T-helper 1 cell treated with Interleukin-12 subunit alpha and Interleukin-12 subunit beta and Interleukin-4 antibody, amounts not matched to agents 30 μg/mL and 1 μg/mL, for 36 hours (primary cell): ENCODE measurements around the gene SURF6.
A peak's percentile ranks its signal among the peaks of the same experiment; 100 is the strongest.
"Not testable (repeated sequence)": the region's sequence is repeated elsewhere in the genome, so short reads cannot be mapped to it uniquely, and the experiment has no call there.

Experiments used
- H3K27ac Mint-ChIP-seq: one replicate; pipeline ENCODE4 v1.8.0; 2021; ENCODE audit warnings: mild to moderate bottlenecking, mixed read lengths
- H3K27me3 Mint-ChIP-seq: one replicate; pipeline ENCODE4 v1.8.0; 2021; ENCODE audit warnings: low read depth, mixed read lengths
- H3K36me3 Mint-ChIP-seq: one replicate; pipeline ENCODE4 v1.8.0; 2021; ENCODE audit warnings: low read depth, mixed read lengths
- H3K4me1 Mint-ChIP-seq: one replicate; pipeline ENCODE4 v1.8.0; 2021; ENCODE audit warnings: low read depth, mixed read lengths
- H3K4me3 Mint-ChIP-seq: one replicate; pipeline ENCODE4 v1.8.0; 2021; ENCODE audit warnings: mild to moderate bottlenecking, moderate library complexity, mixed read lengths
- H3K9me3 Mint-ChIP-seq: one replicate; pipeline ENCODE4 v1.8.0; 2021; ENCODE audit warnings: mixed read lengths

The SURF6 gene

DNA sequence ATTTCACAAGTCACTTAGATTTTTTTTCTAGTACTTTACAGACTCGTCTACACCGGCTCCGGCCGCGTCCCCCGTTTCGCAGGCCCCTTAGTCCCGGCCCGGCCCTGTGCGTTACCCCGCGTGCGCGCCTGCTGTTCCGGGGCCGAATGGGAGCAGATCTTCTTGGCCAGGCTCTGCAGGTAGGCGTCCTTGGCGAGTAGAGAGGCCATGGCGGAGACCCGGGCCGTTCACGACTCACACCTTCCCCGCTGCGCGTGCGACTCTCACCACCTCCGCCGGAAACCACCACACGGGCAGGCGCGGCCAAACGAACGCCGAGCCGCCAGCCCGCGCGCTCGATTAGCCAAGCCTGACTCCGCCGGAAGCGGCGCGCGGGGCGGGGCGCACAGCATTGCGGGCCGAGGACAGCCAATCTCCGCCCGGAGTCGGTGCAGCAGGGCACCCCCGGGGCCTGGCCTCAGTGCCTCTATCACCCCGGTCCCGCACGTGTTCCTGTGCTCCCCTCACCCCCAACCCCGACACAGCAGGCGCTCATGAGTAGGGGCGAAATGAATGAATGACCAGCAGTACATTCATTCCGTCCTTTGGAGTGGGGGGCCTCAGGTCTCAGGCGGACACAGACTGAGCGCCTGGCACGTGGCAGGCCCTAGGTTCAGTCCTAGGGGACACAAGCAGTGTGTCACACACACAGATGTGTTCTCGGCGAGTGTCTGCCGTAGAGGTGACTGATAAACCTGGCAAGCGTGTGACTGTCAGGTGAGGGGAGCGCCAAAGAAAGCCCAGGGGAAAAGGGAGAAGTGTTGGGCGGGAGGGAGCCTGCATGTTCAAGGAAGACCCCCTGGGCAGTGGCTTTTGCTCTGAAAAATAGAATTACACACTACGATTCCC lies at the start of gene SURF6:
SURF6 (minus strand) TSS at position 265 of the 888 bp plus-strand sequence; CDS start at position 209, 56 bp downstream.
- Mint-ChIP-seq H3K4me1 (peaks cover 22% of the 10 kb centered on the region), H3K4me3 (peak within 1 kb of the TSS; percentile 95), H3K27ac (peak within 1 kb of the TSS; percentile 90), H3K9me3 (no peaks in the 10 kb centered on the region), H3K27me3 (no peaks in the 10 kb centered on the region), H3K36me3 (peaks cover 27% of the 10 kb centered on the region)

DNA sequence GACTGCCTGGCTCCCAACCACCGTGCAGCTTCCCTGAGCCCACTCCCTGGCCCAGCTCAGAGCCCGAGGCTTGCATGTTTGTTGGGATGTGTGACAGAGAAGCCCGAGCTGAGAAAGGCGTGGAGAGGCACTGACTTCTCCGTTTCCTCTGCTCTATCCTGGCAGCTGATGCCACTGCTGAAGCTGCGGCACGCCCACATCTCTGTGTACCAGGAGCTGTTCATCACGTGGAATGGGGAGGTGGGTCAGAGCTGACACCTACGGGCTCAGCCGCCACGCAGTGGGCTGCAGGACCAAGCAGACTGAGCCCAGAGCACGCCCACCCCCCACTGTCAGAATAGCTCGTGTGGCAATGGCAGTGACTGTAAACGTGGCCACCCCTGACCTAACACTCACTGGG lies 49.5 kb upstream of the SURF6 start:
- Mint-ChIP-seq H3K36me3 (no peaks in the 10 kb centered on the region), H3K4me1 (no peaks in the 10 kb centered on the region), H3K9me3 (no peaks in the 10 kb centered on the region), H3K27ac (no peak overlapping the region), H3K4me3 (no peak overlapping the region), H3K27me3 (no peaks in the 10 kb centered on the region)

DNA sequence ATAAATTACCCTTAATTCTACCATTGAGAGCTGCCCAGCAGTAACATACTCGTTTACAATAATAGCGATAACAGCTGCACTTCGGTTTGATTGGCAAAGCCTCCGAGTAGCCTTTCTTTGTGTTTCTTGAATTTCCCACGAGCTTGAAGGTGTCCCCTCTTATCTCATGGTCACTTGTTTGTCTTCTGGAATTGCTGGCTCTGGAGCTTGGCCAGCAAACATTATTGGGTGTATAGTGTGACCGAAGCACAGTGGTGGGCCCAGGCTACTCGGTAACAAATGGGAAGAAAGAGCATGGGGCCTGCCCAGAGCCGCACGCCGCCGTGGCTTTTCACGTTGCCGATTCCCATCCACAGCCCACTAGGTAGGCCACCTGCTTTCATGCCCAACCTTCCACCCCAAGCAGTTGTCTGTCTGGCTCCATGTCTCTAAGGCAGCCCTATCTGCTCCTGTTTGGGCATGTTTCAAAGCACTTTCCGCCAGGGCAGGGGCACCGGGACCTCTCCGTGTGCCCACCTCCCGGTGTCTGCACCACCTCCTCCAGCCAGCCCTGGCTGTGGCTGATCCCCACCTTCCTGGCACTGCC lies 48.8 kb upstream of the SURF6 start:
- H3K4me1 Mint-ChIP-seq = no peaks in the 10 kb centered on the region
- no peaks in the 10 kb centered on the region for H3K9me3 Mint-ChIP-seq
- H3K36me3 Mint-ChIP-seq = no peaks in the 10 kb centered on the region
- H3K27ac Mint-ChIP-seq = no peak overlapping the region
- H3K4me3 Mint-ChIP-seq = no peak overlapping the region
- H3K27me3 Mint-ChIP-seq = no peaks in the 10 kb centered on the region

DNA sequence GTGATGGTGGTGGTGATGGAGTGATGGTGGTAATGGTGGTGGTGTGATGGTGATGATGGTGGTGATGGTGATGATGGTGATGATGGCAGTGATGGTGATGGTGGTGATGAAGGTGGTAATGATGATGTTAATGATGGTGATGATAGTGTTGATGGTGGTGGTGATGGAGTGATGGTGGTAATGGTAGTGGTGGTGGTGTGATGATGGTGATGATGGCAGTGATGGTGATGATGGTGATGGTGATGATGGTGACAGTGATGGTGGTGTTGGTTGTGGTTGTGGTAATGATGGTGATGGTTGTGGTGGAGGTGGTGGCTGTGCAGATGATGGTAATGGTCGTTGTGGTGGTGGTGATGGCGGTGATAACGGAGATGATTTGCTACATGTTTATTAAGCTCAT lies 47.5 kb upstream of the SURF6 start:
- Mint-ChIP-seq H3K36me3 (no peaks in the 10 kb centered on the region), H3K9me3 (no peaks in the 10 kb centered on the region), H3K4me3 (no peak overlapping the region), H3K27ac (no peak overlapping the region), H3K27me3 (no peaks in the 10 kb centered on the region), H3K4me1 (no peaks in the 10 kb centered on the region)

DNA sequence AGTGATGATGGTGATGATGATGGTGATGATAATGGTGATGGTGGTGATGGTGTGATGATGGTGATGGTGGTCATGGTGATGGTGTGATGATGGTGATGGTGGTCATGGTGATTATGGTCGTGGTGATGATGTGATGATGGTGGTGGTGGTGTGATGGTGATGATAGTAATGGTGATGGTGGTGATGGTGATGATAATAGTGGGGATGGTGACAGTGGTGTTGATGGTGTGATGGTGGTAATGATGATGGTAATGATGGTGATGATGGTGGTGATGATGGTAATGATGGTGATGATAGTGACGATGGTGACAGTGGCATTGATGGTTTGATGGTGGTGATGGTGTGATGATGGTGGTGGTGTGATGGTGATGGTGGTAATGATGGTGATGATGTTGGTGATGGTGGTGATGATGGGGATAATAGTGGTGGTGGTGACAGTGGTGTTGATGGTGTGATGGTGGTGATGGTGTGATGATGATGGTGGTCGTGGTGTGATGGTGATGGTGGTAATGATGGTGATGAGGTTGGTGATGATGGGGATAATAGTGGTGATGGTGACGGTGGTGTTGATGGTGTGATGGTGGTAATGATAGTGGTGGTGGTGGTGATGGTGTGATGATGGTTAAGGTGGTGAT lies 46.6 kb upstream of the SURF6 start:
- Mint-ChIP-seq H3K36me3 (no peaks in the 10 kb centered on the region), H3K9me3 (no peaks in the 10 kb centered on the region), H3K4me3 (no peak overlapping the region), H3K27me3 (no peaks in the 10 kb centered on the region), H3K4me1 (no peaks in the 10 kb centered on the region), H3K27ac (no peak overlapping the region)

DNA sequence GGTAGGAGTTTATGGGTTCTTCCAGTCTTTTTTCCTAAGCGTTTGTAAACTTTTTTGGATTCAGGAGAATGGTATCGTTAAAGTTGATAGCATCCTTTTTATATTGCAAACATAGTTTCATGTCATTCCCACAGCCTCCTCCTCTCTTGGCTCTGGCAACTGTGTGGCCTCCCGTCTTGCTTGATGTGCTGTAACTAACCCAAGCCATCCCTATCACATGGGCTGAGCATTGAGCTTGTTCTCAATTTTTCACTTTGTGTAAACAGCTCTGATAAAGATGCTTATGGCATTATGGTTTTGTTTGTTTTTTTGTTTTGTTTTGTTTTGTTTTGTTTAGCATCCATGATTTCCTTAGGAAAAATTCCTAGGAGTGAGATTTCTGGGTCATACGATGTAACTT lies 44.7 kb upstream of the SURF6 start:
- Mint-ChIP-seq H3K27ac (no peak overlapping the region), H3K27me3 (no peaks in the 10 kb centered on the region), H3K9me3 (no peaks in the 10 kb centered on the region), H3K36me3 (no peaks in the 10 kb centered on the region), H3K4me3 (no peak overlapping the region), H3K4me1 (no peaks in the 10 kb centered on the region)

DNA sequence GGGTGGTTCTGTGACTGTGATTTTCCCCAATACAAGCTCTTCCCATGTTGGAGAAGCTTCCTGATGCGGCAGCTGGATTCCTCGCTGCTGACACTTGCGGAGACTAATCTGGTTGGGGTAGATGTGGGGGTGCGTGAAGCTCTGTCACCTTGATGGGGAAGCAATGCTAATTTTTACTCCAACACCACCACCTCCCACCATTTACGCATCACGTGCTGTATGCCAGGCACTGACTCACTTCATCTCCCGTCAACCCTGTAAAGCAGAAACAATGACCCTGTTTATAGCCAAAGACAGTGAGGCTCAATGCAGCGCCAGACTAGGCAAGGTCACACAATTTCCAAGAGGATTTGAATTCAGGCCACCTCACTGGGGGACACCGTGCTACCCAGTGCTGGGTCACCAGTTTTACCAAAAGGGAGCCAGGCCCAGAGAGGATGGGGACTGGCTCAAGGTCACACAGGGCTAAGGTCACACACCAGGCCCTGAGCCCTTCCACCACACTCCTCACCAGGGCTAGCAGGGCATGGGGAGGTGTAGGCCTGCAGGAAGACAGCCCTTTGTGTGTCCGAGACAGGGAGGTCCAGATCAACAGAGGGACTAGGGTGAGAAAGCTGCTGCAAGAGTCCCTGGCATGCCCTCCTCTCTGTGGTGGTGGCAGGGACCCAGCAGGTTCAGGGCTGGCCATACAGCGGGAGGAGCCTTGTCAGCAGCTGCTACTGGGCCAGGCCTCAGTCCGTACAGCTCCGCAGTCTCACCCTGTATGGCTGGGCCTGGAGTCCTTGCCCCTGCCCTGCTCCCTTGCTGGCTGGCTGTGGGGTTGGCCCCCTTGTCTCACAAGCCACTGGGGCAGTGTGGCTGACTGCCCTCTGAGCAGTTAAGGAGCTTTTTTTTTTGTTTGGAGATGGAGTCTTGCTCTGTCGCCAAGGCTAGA lies 43.4 kb upstream of the SURF6 start:
- no peak overlapping the region for H3K4me3 Mint-ChIP-seq
- H3K36me3 Mint-ChIP-seq = peaks cover 3% of the 10 kb centered on the region
- H3K9me3 Mint-ChIP-seq = no peaks in the 10 kb centered on the region
- no peak overlapping the region for H3K27ac Mint-ChIP-seq
- H3K4me1 Mint-ChIP-seq = peaks cover 4% of the 10 kb centered on the region
- no peaks in the 10 kb centered on the region for H3K27me3 Mint-ChIP-seq

DNA sequence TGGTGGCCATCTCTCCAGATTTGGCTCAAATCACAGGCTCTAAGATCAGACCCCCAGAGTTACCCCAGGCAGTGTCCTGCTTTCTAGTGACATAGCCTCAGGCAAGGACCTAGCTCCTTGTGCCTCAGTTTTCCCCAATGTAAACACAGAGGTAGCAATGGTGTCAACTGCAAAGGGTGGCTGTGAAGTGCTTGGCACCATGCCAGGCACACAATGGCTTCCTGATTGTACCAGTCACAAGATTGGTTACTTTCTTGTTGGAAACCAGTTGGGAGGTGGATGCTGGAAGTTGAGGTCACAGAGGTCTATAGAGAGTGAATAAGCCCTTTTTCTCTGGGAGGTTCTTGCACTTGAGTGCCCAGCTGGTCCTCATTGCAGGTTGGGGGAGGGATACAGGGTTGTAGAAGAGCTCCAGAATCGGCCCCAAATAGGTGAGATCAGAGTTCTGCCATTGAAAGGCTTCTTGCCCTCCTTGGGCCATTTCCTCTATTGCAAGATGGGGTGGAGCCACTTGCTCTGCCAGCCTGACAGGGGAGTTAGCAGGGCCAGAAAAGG lies 42.5 kb upstream of the SURF6 start:
- H3K27ac Mint-ChIP-seq = no peak overlapping the region
- H3K27me3 Mint-ChIP-seq = no peaks in the 10 kb centered on the region
- peaks cover 3% of the 10 kb centered on the region for H3K36me3 Mint-ChIP-seq
- no peaks in the 10 kb centered on the region for H3K9me3 Mint-ChIP-seq
- H3K4me1 Mint-ChIP-seq = peaks cover 8% of the 10 kb centered on the region
- H3K4me3 Mint-ChIP-seq = peak overlapping the region; percentile 27

DNA sequence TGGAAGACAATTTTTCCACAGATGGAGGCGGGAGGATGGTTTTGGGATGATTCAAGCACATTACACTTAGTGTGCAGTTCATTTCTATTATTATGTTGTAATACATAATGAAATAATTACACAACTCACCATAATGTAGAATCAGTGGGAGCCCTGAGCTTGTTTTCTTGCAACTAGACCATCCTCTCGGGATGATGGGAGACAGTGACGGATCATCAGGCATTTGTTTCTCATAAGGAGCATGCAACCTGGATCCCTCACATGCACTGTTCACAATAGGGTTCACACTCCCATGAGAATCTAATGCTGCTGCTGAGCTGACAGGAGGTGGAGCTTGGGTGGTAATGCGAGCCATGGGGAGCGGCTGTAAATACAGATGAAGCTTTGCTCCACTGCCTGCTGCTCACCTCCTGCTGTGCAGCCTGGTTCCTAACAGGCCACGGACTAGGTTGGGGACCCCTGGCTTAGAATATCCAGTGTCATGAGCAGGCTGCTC lies 41.8 kb upstream of the SURF6 start:
- Mint-ChIP-seq H3K27me3 (no peaks in the 10 kb centered on the region), H3K36me3 (peaks cover 6% of the 10 kb centered on the region), H3K4me1 (peaks cover 14% of the 10 kb centered on the region), H3K4me3 (no peak overlapping the region), H3K9me3 (no peaks in the 10 kb centered on the region), H3K27ac (no peak overlapping the region)

DNA sequence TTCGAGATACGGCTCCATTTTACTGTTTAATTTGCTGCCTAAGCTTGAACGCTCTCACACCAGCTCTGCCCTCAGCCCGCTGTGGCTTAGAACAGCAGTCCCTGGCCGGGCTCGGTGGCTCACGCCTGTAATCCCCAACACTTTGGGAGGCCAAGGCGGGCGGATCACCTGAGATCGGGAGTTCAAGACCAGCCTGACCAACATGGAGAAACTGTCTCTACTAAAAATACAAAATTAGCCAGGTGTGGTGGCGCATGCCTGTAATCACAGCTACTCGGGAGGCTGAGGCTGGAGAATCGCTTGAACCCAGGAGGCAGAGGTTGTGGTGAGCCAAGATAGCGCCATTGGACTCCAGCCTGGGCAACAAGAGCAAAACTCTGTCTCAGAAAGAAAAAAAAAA lies 41.3 kb upstream of the SURF6 start:
- Mint-ChIP-seq H3K4me3 (peak overlapping the region; percentile 68), H3K4me1 (peaks cover 18% of the 10 kb centered on the region)
- not testable (repeated sequence) for H3K27ac Mint-ChIP-seq, H3K27me3 Mint-ChIP-seq, H3K36me3 Mint-ChIP-seq, H3K9me3 Mint-ChIP-seq

DNA sequence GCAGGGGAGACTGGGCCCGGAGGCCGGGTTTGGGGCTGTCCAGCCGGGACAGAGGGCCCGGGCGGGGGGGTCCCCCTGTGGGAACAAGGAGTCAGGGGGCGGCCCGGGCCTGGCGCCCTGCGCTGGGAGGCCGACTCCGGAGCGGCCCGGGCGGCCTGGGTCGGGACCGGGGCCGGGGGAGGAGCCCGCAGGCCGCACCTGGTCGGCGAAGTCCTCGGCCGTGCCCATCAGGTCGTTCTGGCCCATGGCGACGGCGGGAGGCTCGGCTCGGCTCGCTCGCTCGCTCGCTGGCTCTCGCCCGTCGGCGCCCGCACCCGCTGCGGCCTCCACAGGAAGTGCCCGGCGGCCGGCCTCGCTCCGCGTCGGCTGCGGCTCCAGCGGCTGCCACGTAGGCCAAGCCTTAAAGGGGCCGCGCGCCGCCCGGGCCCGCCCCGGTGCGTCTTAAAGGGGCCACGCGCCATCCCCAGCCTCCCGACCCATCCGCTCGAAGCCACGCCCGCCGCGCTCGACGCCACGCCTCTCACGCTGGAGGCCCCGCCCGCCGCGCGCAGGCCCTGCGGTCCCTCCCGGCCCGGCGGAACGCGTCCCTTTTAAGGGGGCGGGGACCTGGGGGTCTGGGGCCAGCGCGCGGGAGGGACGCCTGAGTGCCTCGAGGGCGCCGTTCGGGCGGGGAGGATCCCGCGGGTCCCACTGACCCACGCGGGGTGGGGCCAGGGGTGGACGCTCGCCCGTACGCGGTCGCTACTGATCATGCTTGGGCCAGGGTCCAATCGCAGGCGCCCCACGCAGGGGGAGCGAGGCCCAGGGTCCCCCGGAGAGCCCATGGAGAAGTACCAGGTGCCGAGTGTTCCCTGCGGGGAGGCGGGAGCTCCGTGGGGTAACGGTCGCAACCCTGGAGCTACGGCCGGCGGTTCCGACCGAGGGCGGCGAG lies 40.0 kb upstream of the SURF6 start, which contains the start of the genes STKLD1 and SURF4:
STKLD1 (plus strand) TSS at position 643 of the 931 bp plus-strand sequence; CDS start at position 751, 108 bp downstream.
SURF4 (minus strand) TSS at position 337 of the 931 bp plus-strand sequence; CDS start at position 246, 91 bp downstream.
- H3K4me1 Mint-ChIP-seq = peaks cover 30% of the 10 kb centered on the region
- H3K36me3 Mint-ChIP-seq = peaks cover 9% of the 10 kb centered on the region
- no peaks in the 10 kb centered on the region for H3K27me3 Mint-ChIP-seq
- H3K9me3 Mint-ChIP-seq = no peaks in the 10 kb centered on the region
- H3K27ac Mint-ChIP-seq = peak within 1 kb of the TSS; percentile 97
- H3K4me3 Mint-ChIP-seq = peak within 1 kb of the TSS; percentile 97

DNA sequence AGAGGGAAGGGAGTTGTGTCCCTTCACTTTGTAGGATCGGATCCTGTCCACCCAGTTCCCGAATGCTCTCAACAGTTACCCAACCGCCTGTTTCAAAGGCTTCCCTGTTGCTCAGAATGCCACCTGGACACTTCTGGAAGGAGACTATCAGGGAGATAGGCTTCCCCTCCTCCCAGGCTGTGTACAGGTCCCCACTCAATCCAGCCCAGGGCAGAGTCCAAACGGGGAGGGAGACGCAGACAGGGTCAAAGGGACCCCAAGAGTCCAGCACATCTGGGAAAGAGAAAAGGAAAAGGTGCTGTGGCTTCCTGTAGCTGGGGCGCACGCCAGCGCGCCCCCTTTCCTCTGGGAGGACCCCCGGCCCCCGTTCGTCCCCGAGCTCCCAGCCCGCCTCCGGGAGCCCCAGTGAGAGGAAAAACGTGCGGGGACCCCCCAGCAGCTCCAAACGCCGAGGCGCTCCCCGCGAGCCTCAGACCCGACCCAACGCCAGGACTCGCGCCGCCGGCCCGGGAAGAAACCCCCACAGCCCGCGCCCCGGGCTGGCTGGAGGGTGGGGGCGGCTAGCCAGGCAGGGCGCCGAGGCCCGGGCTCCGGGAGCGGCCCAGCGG lies 39.2 kb upstream of the SURF6 start:
- peak overlapping the region; percentile 97 for H3K27ac Mint-ChIP-seq
- peaks cover 37% of the 10 kb centered on the region for H3K4me1 Mint-ChIP-seq
- no peaks in the 10 kb centered on the region for H3K9me3 Mint-ChIP-seq
- peak overlapping the region; percentile 97 for H3K4me3 Mint-ChIP-seq
- no peaks in the 10 kb centered on the region for H3K27me3 Mint-ChIP-seq
- peaks cover 13% of the 10 kb centered on the region for H3K36me3 Mint-ChIP-seq
